Cerebellar cortex (tissue), 1 donor: ENCODE results near the gene CHN1.
A peak's percentile ranks its signal among the peaks of the same experiment; 100 is the strongest.

Source experiments
- DNase-seq: peaks from one replicate; pipeline ENCODE4 v3.0.0-alpha.2; 2015; ENCODE audit warnings: low spot score

Gene CHN1

GRCh38 chr2:174924061-174924693, 81.0 kb downstream of the CHN1 start:
- DNase-seq: no peak

DNA sequence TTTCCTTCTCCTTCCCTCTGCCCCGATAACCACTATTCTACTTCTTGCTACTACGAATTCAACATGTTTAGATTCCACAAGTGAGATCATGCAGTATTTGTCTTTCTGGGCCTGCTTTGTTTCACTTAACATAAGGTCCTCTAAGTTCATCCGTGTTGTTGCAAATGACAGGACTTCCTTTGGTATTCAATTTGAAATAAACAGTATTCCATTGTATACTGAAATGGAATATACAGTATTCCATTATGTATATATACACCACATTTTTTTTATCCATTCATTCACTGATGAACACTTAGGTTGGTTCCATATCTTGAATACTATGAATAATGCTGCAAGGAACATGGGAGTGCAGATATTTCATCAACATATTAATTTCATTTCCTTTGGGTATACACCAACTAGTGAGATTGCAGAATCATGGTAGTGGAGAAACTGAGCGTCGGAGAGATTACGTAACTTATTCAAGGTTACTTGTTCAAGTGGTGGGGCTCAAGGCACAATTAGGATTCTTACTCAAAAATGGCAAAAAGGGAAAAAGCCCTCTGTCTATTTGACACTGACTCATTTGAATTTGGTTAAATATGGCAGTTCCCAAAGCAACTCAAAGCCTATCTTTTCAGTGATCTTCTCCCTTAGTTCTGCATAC, 85.1 kb downstream of the CHN1 start:
- DNase-seq: no peak

GRCh38 chr2:174918886-174919526, 86.2 kb downstream of the CHN1 start:
- DNase-seq: no peak

DNA sequence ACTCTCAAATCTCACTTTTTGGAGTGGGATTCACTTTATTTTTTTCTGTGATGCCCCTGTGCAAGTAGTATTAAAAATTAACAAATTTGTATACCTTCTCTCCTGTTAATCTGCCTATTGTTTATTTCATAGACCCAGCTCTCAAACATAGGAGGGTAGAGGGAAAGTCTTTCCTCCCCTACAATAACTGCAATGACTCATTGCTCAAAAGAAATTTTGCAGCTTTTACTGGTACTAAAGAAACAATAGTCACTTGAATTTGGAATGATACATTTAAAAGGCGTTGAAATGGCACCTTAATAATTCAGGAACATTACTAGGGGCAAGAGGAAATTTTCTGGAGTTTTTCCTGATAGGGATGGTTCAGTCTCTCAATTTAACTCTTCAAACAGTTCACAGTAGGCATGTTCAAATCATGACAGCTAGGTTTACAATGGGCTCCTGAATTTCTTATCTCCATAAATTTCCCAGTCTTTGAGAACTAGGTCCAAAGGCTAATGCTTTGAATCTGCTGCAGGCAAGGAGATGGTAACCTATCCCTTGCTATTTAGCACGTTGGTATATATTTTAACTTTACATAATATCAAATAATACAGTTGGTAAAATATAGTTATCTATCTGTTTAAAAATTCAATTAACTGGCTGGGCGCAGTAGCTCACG, 88.8 kb downstream of the CHN1 start:
- DNase-seq: no peak

DNA sequence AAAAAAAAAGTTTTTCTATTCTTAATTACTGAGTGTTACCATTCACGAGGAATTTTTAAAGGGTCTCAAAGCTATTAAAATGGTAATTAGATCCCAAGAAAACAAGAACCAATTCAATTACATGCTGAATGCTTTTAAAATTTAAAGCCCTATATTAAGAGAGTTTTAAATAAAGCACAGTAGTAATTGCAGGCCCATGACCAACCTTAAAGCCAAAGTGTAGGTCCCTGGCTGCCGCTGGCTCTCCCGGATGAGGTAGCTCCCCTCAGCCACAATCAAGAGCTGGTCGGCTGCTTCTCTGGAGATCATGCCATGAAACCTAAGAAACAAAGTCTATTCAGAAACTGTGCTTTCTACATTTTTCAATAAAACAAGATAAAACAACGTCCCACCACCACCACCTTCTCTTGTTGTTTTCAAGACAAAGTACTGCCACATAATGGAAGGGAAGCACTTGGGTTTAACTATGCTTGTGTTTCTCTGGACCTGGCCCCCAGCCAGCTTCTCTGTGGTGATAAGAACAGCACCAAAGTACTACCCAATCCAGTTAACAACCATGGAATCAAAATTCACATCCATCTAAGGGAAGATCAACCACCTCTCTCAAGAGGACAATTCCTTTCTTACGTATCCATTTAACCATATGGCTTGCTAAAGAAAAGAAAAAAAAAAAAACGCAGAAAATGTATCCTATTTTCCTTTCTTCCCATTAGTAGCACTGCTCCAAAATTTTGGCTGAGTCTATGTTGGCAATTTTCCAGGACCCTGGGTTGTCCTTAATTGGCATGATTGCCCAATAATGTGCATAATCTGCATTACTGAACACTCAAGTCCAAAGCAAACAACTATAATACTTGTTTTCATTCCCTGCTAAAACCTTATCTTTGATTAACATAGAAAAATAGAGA, 90.1 kb downstream of the CHN1 start:
- peak; percentile 55 for DNase-seq

GRCh38 chr2:174908284-174908683, 96.9 kb downstream of the CHN1 start:
- no peak for DNase-seq

DNA sequence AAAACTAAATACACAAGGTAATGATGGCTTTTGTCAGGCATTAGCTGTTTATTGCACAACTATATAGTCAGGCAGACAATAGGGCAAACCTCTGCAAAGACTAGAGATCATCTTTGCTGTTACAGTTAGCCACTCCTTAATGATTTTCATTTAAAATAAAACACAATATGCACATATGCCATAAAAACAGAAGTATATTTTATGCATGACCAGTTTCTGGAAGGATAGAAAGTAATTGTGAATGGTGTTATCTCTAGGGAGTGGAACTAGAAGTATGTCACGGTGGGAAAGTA, 102.0 kb downstream of the CHN1 start:
- no peak for DNase-seq

- no peak for DNase-seq
Observed at GRCh38 chr2:174902506-174903263, 102.5 kb downstream of the CHN1 start.

- DNase-seq: no peak
Observed at GRCh38 chr2:174901075-174901474, 104.1 kb downstream of the CHN1 start.

DNA sequence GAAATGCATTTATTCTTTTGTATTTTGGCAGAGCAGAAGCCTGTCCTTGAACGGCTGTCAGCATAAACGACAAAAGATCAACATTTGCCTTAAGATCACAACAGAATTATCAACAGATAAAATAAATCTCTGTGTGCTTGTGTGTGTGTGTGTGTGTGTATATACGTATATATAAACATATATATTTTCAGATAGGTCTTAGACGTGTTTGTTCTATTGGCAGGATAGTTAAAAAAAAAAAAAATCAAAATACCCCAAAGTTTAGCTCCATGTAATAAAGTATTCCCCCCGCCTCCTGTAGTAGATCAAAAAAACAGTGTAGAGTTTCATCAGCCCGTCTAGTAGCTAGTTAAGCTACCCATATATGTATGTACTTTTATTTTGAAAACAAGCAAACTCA, 107.9 kb downstream of the CHN1 start:
- no peak for DNase-seq

DNA sequence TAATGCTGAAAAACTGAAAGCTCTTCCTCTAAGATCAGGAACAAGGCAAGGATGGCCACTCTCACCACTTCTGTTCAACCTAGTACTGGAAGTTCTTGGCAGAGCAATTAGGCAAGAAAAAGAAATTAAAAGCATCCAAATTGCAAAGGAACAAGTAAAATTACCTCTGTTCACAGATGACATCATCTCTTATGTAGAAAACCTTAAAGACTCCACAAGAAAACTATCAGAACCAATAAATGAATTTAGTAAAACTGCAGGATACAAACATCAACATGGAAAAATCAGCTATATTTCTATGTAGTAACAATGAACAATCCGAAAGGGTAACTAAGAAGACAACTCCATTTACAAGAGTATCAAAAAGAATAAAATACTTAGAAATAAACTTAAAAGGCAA, 112.2 kb downstream of the CHN1 start:
- no peak for DNase-seq

DNA sequence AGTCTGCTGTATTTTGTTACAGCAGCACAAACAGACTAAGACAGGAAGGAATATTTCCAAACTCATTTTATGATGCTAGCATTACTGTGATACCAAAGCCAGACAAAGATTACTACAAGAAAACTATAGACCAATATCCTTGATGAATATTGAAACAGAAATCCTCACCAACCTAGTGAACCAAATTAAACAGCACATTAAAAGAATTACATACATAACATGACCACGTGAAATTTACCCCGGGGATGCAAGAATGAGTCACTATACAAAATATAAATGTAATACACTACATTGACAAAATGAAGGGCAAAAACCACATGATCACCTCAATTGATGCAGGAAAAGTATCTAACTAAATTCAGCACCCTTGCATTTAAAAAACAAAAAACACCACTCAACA, 112.6 kb downstream of the CHN1 start:
- DNase-seq: no peak

- DNase-seq: peak; percentile 17
Observed at GRCh38 chr2:174888646-174889271, 116.4 kb downstream of the CHN1 start.

GRCh38 chr2:174888146-174888545, 117.0 kb downstream of the CHN1 start:
- DNase-seq: peak; percentile 85

- no peak for DNase-seq
Observed at GRCh38 chr2:174882416-174882815, 122.8 kb downstream of the CHN1 start.

DNA sequence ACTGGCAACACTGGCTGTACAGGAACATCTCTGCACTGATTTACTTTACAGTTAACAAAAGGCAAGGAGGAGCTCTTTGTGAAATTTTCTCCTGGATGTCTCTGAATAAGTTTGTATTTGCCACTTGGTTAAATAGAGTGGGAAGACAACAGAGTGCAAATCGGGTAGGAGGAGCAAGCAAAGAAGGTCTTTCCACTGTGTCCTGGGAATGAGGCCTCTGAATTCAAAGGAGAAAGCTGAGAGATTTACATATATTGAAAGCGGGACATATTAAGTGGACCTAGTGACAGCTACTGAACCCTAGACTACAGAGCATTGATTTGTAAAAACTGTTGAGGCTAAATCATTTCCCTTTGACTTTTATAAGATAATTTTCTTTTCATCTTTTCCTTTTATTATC, 123.5 kb downstream of the CHN1 start:
- no peak for DNase-seq

DNA sequence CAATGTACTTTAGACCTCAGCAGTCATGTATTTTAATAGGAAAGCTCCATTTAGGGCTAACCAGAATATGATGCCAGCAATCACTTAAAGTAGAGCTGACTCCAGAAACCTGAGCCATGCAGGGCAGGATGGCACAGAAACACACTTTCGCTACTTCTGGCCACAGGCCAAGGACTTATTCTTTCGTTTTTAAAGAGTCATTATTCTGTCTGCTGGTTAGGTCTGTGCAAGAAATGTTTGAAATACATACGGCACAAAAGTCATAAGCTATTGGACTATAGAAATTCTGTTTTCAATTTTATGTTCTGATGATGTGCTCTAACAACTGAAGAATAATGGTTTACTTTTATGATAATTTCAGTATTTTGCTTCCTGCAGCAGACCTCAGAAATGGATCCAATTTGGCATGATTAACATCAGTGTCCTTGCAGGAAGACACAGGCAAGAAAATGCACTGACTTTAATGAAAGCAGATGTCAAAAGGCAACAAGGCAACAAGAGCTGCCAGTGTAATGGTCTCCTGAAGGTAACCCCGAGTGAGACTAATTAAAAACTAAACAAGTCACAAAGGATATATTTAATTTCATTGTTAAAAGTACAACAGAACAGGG, 126.5 kb downstream of the CHN1 start:
- DNase-seq: peak; percentile 19

GRCh38 chr2:174877751-174878150, 127.4 kb downstream of the CHN1 start:
- no peak for DNase-seq

DNA sequence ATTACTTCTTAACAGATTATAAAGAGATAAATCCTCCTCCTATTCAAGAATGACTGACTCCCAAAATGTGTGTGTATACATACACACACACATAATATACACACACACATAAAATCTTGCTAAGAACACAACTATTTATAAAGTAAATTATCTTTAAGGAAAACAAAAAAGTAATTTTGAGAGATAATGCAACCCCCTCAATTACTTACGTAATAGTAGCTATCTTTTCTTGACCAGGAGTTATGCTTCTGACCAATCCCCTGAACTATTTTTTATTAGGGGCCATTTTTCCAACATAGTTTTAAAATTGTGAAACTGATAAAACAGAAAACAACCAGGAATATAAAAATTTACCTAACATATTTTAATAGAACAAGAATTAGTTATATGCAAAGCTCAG, 127.9 kb downstream of the CHN1 start:
- no peak for DNase-seq

DNA sequence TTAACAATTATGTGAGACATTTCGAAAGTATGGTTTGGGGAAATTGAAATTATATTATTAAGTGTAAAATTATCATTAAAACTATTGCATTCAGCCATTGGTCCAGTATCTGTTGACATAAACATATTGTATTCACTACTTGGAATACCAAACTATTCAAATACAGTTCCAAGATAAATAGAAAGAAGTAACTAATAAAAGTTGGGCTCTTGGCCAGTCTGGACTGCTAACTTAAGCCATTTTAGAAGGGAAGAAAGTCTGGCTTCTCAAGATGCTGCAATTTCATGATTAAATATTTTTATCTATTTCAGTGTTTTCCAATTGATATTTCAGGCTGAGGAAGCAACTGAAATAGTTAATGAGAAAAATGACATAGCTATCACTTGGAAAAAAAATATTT, 131.1 kb downstream of the CHN1 start:
- DNase-seq: no peak

DNA sequence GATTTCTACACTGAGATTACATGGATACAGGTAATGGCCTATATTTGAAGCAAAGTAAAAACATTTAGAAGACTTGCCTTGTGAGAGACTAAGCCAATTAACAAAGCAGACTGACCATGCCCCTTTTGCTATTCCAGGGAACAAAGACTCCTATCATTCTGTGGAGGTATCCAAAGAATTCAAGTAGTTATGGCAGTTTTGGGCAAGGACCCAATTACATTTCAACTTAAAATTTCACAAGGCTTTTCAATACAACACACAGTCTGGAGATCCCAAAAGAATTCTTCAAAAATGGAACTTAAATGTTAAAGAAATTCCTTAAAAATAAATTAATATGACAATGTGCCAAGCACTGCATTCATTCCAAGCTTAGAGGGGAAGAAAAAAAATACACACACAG, 131.7 kb downstream of the CHN1 start:
- DNase-seq: no peak
